HepG2 (cell line): Measurements from ENCODE around the gene NAIP. TPM values are rescaled to one million over a fixed set of nuclear protein-coding genes. Genes with fewer than 3 reads are reported as not detected.

ENCODE experiments used
- ATF1 ChIP-seq: IDR thresholded peaks from 2 replicates; pipeline ENCODE4 v1.6.1; 2016; ENCODE audit warnings: mild to moderate bottlenecking, control low read depth
- FOXP1 ChIP-seq, 2 experiments: fragments of 450-650 bp in 1 of 2; IDR thresholded peaks; 2 replicates each; pipeline ENCODE4 v1.6.1; 2017 to 2018; ENCODE audit warnings: antibody characterized with exemption in 1 of 2
- MEF2D ChIP-seq: sonication (generic); formaldehyde crosslinking; IDR thresholded peaks from 2 replicates; pipeline ENCODE4 v1.5.1; 2020; ENCODE audit warnings: mild to moderate bottlenecking, missing genetic modification reagents
- MTF2 ChIP-seq: sonication (generic); formaldehyde crosslinking; IDR thresholded peaks from 2 replicates; pipeline ENCODE4 v1.5.0; 2020; ENCODE audit warnings: missing genetic modification reagents, borderline replicate concordance
- NFAT5 ChIP-seq: sonication (generic); formaldehyde crosslinking; IDR thresholded peaks from 2 replicates; pipeline ENCODE4 v1.4.0; 2020; ENCODE audit warnings: missing genetic modification reagents
- SIN3A ChIP-seq: IDR thresholded peaks from 2 replicates; pipeline ENCODE4 v1.6.1; 2011; ENCODE audit warnings: low read depth, mild to moderate bottlenecking, control low read depth, low read length, borderline replicate concordance
- SMAD3 ChIP-seq: sonication (generic); formaldehyde crosslinking; IDR thresholded peaks from 2 replicates; pipeline ENCODE4 v1.4.0; 2020; ENCODE audit warnings: missing genetic modification reagents
- SOX6 ChIP-seq, 2 experiments: fragments of 450-650 bp in 1 of 2; sonication (generic) in 1 of 2; formaldehyde crosslinking in 1 of 2; IDR thresholded peaks; 2 replicates each; pipeline versions ENCODE4 v1.4.0 to v1.6.1; 2017 to 2020; ENCODE audit warnings: antibody characterized with exemption in 1 of 2, mild to moderate bottlenecking in 1 of 2, missing genetic modification reagents in 1 of 2
- SRY ChIP-seq: sonication (generic); formaldehyde crosslinking; IDR thresholded peaks from 2 replicates; pipeline ENCODE4 v1.8.0; 2022; ENCODE audit warnings: mild to moderate bottlenecking, missing genetic modification reagents
- TOPORS ChIP-seq: sonication (generic); formaldehyde crosslinking; IDR thresholded peaks from 2 replicates; pipeline ENCODE4 v1.8.0; 2023; ENCODE audit warnings: mild to moderate bottlenecking, missing genetic modification reagents
- ZMYM3 ChIP-seq: sonication (generic); formaldehyde crosslinking; IDR thresholded peaks from 2 replicates; pipeline ENCODE4 v1.5.1; 2020; ENCODE audit warnings: mild to moderate bottlenecking, missing genetic modification reagents
- ZNF143 ChIP-seq: sonication (generic); formaldehyde crosslinking; IDR thresholded peaks from 2 replicates; pipeline ENCODE4 v1.4.0; 2020; ENCODE audit warnings: missing genetic modification reagents
- ZNF225 ChIP-seq: sonication (generic); formaldehyde crosslinking; IDR thresholded peaks from 2 replicates; pipeline ENCODE4 v1.4.0; 2020; ENCODE audit warnings: mild to moderate bottlenecking, missing genetic modification reagents
- ZNF331 ChIP-seq: sonication (generic); formaldehyde crosslinking; IDR thresholded peaks from 2 replicates; pipeline ENCODE4 v1.4.0; 2020; ENCODE audit warnings: missing genetic modification reagents
- ZNF737 ChIP-seq: sonication (generic); formaldehyde crosslinking; IDR thresholded peaks from 2 replicates; pipeline ENCODE4 v1.5.0; 2020; ENCODE audit warnings: missing genetic modification reagents, mild to moderate bottlenecking, borderline replicate concordance
- polyA plus RNA-seq, 8 experiments: library from polyadenylated mRNA; depleted of rRNA in 3 of 8; stranded (reverse) in 7 of 8; unstranded in 1 of 8; fragments of >200 nt; fragmentation: Illumina TruSeq in 4 of 8; extraction: Trizol in 4 of 8; gene quantifications; 2 replicates each; pipeline versions ENCODE4 v1.2.1 to v1.2.3, GENCODE V29; 2011 to 2016; ENCODE audit warnings: low read depth in 4 of 8, missing spikeins in 1 of 8, mixed read lengths in 1 of 8; ENCODE audit not compliant: insufficient read depth in 1 of 8
- total RNA-seq, 5 experiments: library from RNA; depleted of rRNA; stranded (reverse); fragments of >200 nt; fragmentation: Illumina TruSeq; extraction: Trizol; gene quantifications; 2 replicates each; pipeline ENCODE4 v1.2.3, GENCODE V29; 2016; ENCODE audit warnings: low read depth in 1 of 5
- TF ChIP-seq, protein P1 (sequence below): IDR thresholded peaks from 2 replicates; pipeline ENCODE4 v1.4.0; 2020; ENCODE audit warnings: mild to moderate bottlenecking, missing genetic modification reagents
- TF ChIP-seq, protein P2 (sequence below): sonication (generic); formaldehyde crosslinking; IDR thresholded peaks from 2 replicates; pipeline ENCODE4 v1.5.1; 2020; ENCODE audit warnings: mild to moderate bottlenecking, moderate library complexity, missing genetic modification reagents
- TF ChIP-seq, protein P3 (sequence below): sonication (generic); formaldehyde crosslinking; IDR thresholded peaks from 2 replicates; pipeline ENCODE4 v1.8.1; 2023; ENCODE audit warnings: mild to moderate bottlenecking, inconsistent platforms, moderate library complexity, missing genetic modification reagents, borderline replicate concordance

Gene NAIP
- total and polyA plus RNA-seq, 2 of the 13 experiments (the other 11 are each of a cell fraction or from before 2014, with no cell fraction given): 4.7 to 6.2 TPM

DNA sequence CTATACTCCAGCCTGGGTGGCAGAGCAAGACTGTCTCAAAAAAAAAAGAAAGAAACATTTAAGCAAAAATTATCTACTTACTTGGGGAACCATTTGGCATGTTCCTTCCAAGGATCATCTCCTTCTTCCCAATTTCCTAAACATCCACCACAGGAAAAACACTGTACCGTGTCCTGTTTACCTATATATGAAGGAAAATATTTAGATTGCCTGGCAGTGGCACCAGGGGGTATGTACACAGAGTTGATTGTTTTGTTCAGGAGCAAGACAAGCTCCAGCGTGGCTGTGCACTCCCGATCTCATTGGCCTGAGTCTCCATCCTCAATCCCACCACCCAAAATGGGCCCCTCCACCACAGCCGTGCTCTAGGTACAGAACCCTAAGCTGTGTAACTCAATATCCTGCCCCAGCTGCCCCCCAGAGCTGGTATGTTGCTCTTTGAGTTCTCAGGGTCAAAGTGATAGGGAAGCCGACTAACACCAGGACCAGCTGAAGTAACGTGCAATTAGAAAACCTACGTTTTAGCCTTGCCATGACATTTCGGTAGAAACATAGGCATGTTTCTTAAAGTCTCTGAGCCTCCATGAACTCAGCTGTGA is 13.8 kb downstream of the NAIP start (continued):
- no peak for TF ChIP-seq FOXP1 (IDR thresholded peaks at IDR 0.05)
- peak; percentile 76; the same call in 1 of the 2 replicates for TF ChIP-seq FOXP1 (CRISPR knock-in tag; IDR thresholded peaks at IDR 0.05)
- peak; percentile 87 for TF ChIP-seq ZMYM3
- peak; percentile 90 for TF ChIP-seq ZNF331 (CRISPR knock-in tag)
- TF ChIP-seq ZNF225 (CRISPR knock-in tag): no peak
- no peak for TF ChIP-seq SOX6 (IDR thresholded peaks at IDR 0.05)
- peak; percentile 43; the same call in 1 of the 2 replicates for TF ChIP-seq SOX6 (CRISPR knock-in tag; IDR thresholded peaks at IDR 0.05)
- no peak for TF ChIP-seq SRY (CRISPR knock-in tag)
- peak; percentile 78; the same call in 1 of the 2 replicates for TF ChIP-seq MEF2D (CRISPR knock-in tag)
- TF ChIP-seq ATF1 (CRISPR knock-in tag): 0 out of 2 replicates have a peak, but pooled peaks have one; percentile 27
- TF ChIP-seq ZNF737 (CRISPR knock-in tag): no peak
- TF ChIP-seq, protein P1, sequence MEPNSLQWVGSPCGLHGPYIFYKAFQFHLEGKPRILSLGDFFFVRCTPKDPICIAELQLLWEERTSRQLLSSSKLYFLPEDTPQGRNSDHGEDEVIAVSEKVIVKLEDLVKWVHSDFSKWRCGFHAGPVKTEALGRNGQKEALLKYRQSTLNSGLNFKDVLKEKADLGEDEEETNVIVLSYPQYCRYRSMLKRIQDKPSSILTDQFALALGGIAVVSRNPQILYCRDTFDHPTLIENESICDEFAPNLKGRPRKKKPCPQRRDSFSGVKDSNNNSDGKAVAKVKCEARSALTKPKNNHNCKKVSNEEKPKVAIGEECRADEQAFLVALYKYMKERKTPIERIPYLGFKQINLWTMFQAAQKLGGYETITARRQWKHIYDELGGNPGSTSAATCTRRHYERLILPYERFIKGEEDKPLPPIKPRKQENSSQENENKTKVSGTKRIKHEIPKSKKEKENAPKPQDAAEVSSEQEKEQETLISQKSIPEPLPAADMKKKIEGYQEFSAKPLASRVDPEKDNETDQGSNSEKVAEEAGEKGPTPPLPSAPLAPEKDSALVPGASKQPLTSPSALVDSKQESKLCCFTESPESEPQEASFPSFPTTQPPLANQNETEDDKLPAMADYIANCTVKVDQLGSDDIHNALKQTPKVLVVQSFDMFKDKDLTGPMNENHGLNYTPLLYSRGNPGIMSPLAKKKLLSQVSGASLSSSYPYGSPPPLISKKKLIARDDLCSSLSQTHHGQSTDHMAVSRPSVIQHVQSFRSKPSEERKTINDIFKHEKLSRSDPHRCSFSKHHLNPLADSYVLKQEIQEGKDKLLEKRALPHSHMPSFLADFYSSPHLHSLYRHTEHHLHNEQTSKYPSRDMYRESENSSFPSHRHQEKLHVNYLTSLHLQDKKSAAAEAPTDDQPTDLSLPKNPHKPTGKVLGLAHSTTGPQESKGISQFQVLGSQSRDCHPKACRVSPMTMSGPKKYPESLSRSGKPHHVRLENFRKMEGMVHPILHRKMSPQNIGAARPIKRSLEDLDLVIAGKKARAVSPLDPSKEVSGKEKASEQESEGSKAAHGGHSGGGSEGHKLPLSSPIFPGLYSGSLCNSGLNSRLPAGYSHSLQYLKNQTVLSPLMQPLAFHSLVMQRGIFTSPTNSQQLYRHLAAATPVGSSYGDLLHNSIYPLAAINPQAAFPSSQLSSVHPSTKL: peak; percentile 57; the same call in 1 of the 2 replicates
- TF ChIP-seq SMAD3 (CRISPR knock-in tag): no peak
- no peak for TF ChIP-seq ZNF143
- TF ChIP-seq, protein P2, sequence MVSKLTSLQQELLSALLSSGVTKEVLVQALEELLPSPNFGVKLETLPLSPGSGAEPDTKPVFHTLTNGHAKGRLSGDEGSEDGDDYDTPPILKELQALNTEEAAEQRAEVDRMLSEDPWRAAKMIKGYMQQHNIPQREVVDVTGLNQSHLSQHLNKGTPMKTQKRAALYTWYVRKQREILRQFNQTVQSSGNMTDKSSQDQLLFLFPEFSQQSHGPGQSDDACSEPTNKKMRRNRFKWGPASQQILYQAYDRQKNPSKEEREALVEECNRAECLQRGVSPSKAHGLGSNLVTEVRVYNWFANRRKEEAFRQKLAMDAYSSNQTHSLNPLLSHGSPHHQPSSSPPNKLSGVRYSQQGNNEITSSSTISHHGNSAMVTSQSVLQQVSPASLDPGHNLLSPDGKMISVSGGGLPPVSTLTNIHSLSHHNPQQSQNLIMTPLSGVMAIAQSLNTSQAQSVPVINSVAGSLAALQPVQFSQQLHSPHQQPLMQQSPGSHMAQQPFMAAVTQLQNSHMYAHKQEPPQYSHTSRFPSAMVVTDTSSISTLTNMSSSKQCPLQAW: 0 out of 2 replicates have a peak, but pooled peaks have one; percentile 49
- no peak for TF ChIP-seq MTF2 (CRISPR knock-in tag)
- no peak for TF ChIP-seq NFAT5 (CRISPR knock-in tag)
- TF ChIP-seq TOPORS (CRISPR knock-in tag): no peak
- TF ChIP-seq, protein P3, sequence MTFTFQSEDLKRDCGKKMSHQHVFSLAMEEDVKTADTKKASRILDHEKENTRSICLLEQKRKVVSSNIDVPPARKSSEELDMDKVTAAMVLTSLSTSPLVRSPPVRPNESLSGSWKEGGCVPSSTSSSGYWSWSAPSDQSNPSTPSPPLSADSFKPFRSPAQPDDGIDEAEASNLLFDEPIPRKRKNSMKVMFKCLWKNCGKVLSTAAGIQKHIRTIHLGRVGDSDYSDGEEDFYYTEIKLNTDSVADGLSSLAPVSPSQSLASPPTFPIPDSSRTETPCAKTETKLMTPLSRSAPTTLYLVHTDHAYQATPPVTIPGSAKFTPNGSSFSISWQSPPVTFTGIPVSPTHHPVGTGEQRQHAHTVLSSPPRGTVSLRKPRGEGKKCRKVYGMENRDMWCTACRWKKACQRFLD: no peak
- no peak for TF ChIP-seq SIN3A
